Measurements from ENCODE around the gene PPP1R3F. TPM values are rescaled to one million over a fixed set of nuclear protein-coding genes. Genes with fewer than 3 reads are reported as not detected.
"Not testable (repeated sequence)": the region's sequence is repeated elsewhere in the genome, so short reads cannot be mapped to it uniquely, and the experiment has no call there.

Gene PPP1R3F
- total RNA-seq, 2 experiments from 2014 or later, result 2.1 to 2.5 TPM

GRCh38 chrX:49308604-49309269 is 39.1 kb downstream of the PPP1R3F start:
- peak overlapping the region; percentile 68 for H3K4me3 Mint-ChIP-seq
- peak overlapping the region; percentile 94 for H3K27ac Mint-ChIP-seq
- peak; percentile 24 for DNase-seq
- H3K9me3 Mint-ChIP-seq, result no peaks in the 10 kb centered on the region
- no peaks in the 10 kb centered on the region for H3K27me3 Mint-ChIP-seq
- H3K4me1 Mint-ChIP-seq, result peaks cover 19% of the 10 kb centered on the region
- no peaks in the 10 kb centered on the region for H3K36me3 Mint-ChIP-seq

GRCh38 chrX:49309401-49309981 is 39.9 kb downstream of the PPP1R3F start:
- DNase-seq, result no peak
- Mint-ChIP-seq H3K27me3 (no peaks in the 10 kb centered on the region), H3K4me3 (peak overlapping the region; percentile 68), H3K27ac (peak overlapping the region; percentile 94), H3K4me1 (peaks cover 19% of the 10 kb centered on the region), H3K36me3 (no peaks in the 10 kb centered on the region), H3K9me3 (no peaks in the 10 kb centered on the region)

DNA sequence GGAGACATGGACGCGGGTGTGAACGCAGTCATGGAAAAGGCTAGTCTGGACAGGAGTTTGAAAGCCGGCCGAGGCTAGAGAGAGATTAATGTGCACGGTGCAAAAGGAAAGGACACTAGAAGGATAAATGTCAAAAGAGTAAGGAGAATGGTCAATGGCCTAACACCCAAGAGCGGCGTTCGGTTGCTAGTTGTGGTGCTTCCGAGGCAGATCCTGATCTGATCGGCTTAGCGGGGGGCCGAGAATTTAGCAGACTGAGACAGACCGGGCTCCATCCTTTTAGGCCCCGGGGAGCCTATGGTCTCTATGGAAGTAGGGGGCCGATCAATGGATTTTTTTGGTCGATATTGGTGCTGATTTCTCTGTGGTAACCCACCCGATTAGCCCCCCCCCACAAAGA is 40.8 kb downstream of the PPP1R3F start:
- no peaks in the 10 kb centered on the region for H3K36me3 Mint-ChIP-seq
- H3K4me1 Mint-ChIP-seq, result peaks cover 19% of the 10 kb centered on the region
- H3K4me3 Mint-ChIP-seq, result no peak overlapping the region
- no peak overlapping the region for H3K27ac Mint-ChIP-seq
- DNase-seq, result no peak
- H3K27me3 Mint-ChIP-seq, result no peaks in the 10 kb centered on the region
- H3K9me3 Mint-ChIP-seq, result no peaks in the 10 kb centered on the region

DNA sequence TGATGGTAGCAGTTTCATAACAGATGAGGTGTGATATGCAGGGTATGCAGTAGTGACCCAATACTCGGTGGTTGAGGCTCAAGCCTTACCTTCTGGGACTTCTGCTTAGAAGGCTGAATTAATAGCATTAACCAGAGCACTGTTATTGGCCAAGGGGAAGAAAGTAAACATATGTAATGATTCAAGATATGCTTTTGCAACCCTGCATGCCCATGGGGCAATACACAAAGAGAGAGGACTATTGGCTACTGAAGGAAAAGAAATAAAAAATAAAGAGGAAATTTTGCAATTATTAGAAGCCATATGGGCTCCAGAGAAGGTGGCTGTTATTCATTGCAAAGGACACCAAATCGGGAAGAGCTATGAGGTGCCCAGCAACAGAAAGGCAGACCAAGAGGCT is 42.6 kb downstream of the PPP1R3F start:
- DNase-seq, result no peak
- H3K27me3 Mint-ChIP-seq, result no peaks in the 10 kb centered on the region
- H3K4me1 Mint-ChIP-seq, result peaks cover 19% of the 10 kb centered on the region
- H3K36me3 Mint-ChIP-seq, result no peaks in the 10 kb centered on the region
- H3K27ac Mint-ChIP-seq, result no peak overlapping the region
- H3K9me3 Mint-ChIP-seq, result no peaks in the 10 kb centered on the region
- no peak overlapping the region for H3K4me3 Mint-ChIP-seq

DNA sequence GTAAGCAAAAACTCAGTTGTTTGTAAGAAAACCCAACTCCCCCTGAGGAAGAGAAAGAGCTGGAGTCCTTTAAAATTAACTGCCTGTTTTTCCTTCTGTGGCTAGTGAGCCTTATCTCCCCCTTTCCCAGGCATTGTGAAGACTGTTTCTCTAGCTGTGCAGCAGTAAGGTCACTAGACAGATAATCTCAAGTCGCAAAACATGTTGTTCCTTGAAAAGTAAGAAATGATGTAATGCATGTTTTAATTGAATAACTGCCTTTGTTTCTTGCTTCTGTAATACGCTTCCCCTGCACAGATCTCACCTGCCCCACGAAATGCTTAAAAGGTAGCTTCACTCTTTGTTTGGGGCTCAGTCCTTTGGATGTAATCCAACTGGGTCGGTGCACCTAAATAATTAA is 46.5 kb downstream of the PPP1R3F start:
- H3K4me3 Mint-ChIP-seq, result no peak overlapping the region
- no peaks in the 10 kb centered on the region for H3K27me3 Mint-ChIP-seq
- no peak for DNase-seq
- no peaks in the 10 kb centered on the region for H3K36me3 Mint-ChIP-seq
- H3K9me3 Mint-ChIP-seq, result no peaks in the 10 kb centered on the region
- no peak overlapping the region for H3K27ac Mint-ChIP-seq
- no peaks in the 10 kb centered on the region for H3K4me1 Mint-ChIP-seq

GRCh38 chrX:49321737-49322136 is 52.1 kb downstream of the PPP1R3F start, which contains the start of gene GAGE12J:
GAGE12J (plus strand) TSS chrX:49322037; CDS start chrX:49323194, 1,157 bp downstream.
- not testable (repeated sequence) for DNase-seq, H3K4me1 Mint-ChIP-seq, H3K27me3 Mint-ChIP-seq, H3K27ac Mint-ChIP-seq, H3K36me3 Mint-ChIP-seq, H3K4me3 Mint-ChIP-seq, H3K9me3 Mint-ChIP-seq

DNA sequence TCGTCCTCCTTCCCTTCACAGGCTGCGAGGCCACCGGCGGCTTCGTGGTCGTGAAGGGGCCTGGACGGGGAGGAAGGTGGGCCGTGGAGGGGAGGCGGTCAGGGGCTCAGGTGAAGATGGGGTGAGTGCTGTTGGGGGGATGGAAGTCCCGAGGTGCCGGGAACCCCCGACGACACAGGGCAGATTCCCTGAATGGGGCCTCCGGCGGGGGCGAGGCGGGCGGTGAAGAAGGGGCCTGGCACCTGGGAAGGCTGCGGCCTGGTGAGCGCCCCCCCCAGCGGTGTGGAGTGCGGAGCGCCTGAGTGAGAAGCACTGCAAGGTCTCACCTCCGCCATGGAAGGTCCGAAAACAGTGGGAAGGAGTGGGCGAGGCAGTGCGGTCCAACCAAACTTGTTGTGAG is 52.7 kb downstream of the PPP1R3F start:
- not testable (repeated sequence) for H3K36me3 Mint-ChIP-seq, H3K27ac Mint-ChIP-seq, H3K4me1 Mint-ChIP-seq, H3K4me3 Mint-ChIP-seq, H3K27me3 Mint-ChIP-seq, H3K9me3 Mint-ChIP-seq, DNase-seq

GRCh38 chrX:49323735-49324134 is 54.1 kb downstream of the PPP1R3F start:
- H3K36me3 Mint-ChIP-seq, H3K27ac Mint-ChIP-seq, DNase-seq, H3K4me1 Mint-ChIP-seq, H3K27me3 Mint-ChIP-seq, H3K4me3 Mint-ChIP-seq, H3K9me3 Mint-ChIP-seq: not testable (repeated sequence)

- not testable (repeated sequence) for H3K27me3 Mint-ChIP-seq, H3K36me3 Mint-ChIP-seq, H3K9me3 Mint-ChIP-seq
These were observed 60.8 kb downstream of the PPP1R3F start for GRCh38 chrX:49330421-49330820.

GRCh38 chrX:49331282-49331681 is 61.7 kb downstream of the PPP1R3F start, which contains the start of gene GAGE13:
GAGE13 (plus strand) TSS chrX:49331582; CDS start chrX:49332738, 1,156 bp downstream.
- not testable (repeated sequence) for H3K27ac Mint-ChIP-seq, DNase-seq, H3K4me3 Mint-ChIP-seq, H3K4me1 Mint-ChIP-seq, H3K36me3 Mint-ChIP-seq, H3K27me3 Mint-ChIP-seq, H3K9me3 Mint-ChIP-seq

More at GRCh38 chrX:49330421-49330820, 60.8 kb downstream of the PPP1R3F start:
- H3K4me3 Mint-ChIP-seq, DNase-seq, H3K4me1 Mint-ChIP-seq, H3K27ac Mint-ChIP-seq: not testable (repeated sequence)

DNA sequence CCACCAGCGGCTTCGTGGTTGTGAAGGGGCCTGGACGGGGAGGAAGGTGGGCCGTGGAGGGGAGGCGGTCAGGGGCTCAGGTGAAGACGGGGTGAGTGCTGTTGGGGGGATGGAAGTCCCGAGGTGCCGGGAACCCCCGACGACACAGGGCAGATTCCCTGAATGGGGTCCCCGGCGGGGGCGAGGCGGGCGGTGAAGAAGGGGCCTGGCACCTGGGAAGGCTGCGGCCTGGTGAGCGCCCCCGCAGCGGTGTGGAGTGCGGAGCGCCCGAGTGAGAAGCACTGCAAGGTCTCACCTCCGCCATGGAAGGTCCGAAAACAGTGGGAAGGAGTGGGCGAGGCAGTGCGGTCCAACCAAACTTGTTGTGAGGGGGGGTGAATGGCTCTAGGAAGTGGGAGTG is 62.2 kb downstream of the PPP1R3F start:
- not testable (repeated sequence) for H3K4me3 Mint-ChIP-seq, H3K4me1 Mint-ChIP-seq, H3K36me3 Mint-ChIP-seq, H3K27me3 Mint-ChIP-seq, DNase-seq, H3K27ac Mint-ChIP-seq, H3K9me3 Mint-ChIP-seq

Other genes with a start within 250 kb of the PPP1R3F start
- 10 to 100 TPM; 21.0 to 23.3 TPM for gene TFE3, start 226.4 kb upstream of the PPP1R3F start, total RNA-seq
- 1 to 10 TPM; 3.7 to 4.3 TPM for gene CCDC120, start 210.8 kb upstream of the PPP1R3F start, total RNA-seq
- gene PRAF2, start 195.8 kb upstream of the PPP1R3F start, total RNA-seq, result 10 to 100 TPM; 10.1 to 11.9 TPM
- gene WDR45, start 189.9 kb upstream of the PPP1R3F start, total RNA-seq, result 10 to 100 TPM; 23.7 to 31.1 TPM
- 10 to 100 TPM; 19.9 to 20.0 TPM for gene GPKOW, start 146.1 kb upstream of the PPP1R3F start, total RNA-seq
- gene MAGIX, start 107.0 kb upstream of the PPP1R3F start, total RNA-seq, result under 1 TPM; 0.47 to 0.88 TPM
- 10 to 100 TPM; 46.8 to 48.2 TPM for gene PLP2, start 97.9 kb upstream of the PPP1R3F start, total RNA-seq
- 10 to 100 TPM; 16.3 to 16.7 TPM for gene PRICKLE3, start 83.4 kb upstream of the PPP1R3F start, total RNA-seq
- gene SYP, start 69.6 kb upstream of the PPP1R3F start, total RNA-seq, result 1 to 10 TPM; 4.4 to 4.6 TPM
- under 1 TPM; 0.72 to 0.85 TPM for gene CACNA1F, start 36.5 kb upstream of the PPP1R3F start, total RNA-seq
- 10 to 100 TPM; 18.3 to 18.9 TPM for gene CCDC22, start 34.3 kb upstream of the PPP1R3F start, total RNA-seq
- gene FOXP3, start 5.1 kb upstream of the PPP1R3F start, total RNA-seq, result 10 to 100 TPM; 11.2 to 11.9 TPM
- not detected for gene GAGE10, start 33.9 kb downstream of the PPP1R3F start, total RNA-seq
- gene GAGE12J, start 52.2 kb downstream of the PPP1R3F start, total RNA-seq, result not detected
- gene GAGE13, start 61.8 kb downstream of the PPP1R3F start, total RNA-seq, result not detected

All from activated naive CD8-positive, alpha-beta T cell treated with anti-CD3 and anti-CD28 coated beads for 36 hours (primary cell).